Stomach smooth muscle (tissue), 2 donors: ENCODE measurements around the gene FAM204A.

ENCODE experiments used
- H3K27ac ChIP-seq: one replicate; pipeline ENCODE4 v1.7.0; 2013; ENCODE audit warnings: mild to moderate bottlenecking, low read length, inconsistent platforms
- H3K27me3 ChIP-seq, 2 donors: one replicate each; pipeline ENCODE4 v1.7.0; 2013; ENCODE audit warnings: low read length in 2 of 2; ENCODE audit not compliant: insufficient read depth in 2 of 2, control insufficient read depth in 1 of 2
- H3K36me3 ChIP-seq, 2 donors: one replicate each; pipeline ENCODE4 v1.7.0; 2013; ENCODE audit warnings: low read length in 2 of 2; ENCODE audit not compliant: control insufficient read depth in 2 of 2, insufficient read depth in 2 of 2
- H3K4me1 ChIP-seq: one replicate; pipeline ENCODE4 v1.7.0; 2013; ENCODE audit warnings: low read length; ENCODE audit not compliant: control insufficient read depth, insufficient read depth
- H3K4me3 ChIP-seq, 2 donors: one replicate each; pipeline ENCODE4 v1.7.0; 2013; ENCODE audit warnings: low read length in 2 of 2
- H3K9ac ChIP-seq, 2 donors: one replicate each; pipeline ENCODE4 v1.7.0; 2013; ENCODE audit warnings: low read length in 2 of 2, mild to moderate bottlenecking in 1 of 2
- H3K9me3 ChIP-seq, 2 donors: one replicate each; pipeline ENCODE4 v1.7.0; 2013; ENCODE audit warnings: low read length in 2 of 2; ENCODE audit not compliant: control insufficient read depth in 2 of 2
- donor health status: healthy.
- donor health status: Pancreatic carcinoma.

FAM204A gene

DNA sequence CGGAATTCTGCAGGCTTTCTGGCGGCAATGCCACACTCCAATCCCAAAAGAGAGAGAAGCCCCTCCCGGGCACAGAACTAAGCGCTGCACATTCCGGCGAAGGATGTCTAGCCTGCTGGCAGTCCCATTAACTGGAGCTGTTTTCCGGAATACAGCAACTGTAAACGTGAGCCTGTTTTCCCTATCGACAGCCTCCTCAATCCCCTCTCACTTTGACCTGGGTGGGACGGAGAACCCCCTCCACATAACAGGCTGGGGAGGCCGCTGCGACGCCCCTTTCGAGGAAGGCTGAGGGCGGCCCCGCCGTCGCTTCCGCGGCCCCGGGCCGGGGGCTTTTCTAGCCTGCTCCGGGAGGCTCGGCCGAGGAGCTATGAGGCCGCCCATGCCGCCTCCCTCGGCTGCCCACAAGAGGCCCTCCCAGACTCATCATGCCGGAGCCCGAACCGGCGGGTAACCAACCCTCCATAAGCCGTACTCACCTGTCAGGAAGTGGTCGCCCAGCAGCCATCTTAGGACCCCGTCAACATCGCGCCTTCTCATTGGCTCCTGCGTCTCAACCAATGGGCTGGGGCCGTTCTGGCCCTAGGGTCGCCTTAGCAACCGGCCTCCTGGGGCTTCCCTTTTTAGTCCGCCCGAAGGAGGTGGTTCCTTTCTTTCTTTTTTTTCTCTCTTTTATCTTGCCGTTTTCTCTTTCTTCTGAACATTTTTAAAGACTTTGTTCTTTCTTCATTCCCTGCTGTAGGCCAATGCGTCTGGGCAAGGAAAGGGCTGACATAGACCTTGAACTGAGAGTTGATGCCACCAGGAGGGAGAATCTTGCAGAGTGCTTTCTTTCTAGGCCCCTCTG lies at the start of gene FAM204A:
TSS of gene FAM204A (minus strand) at position 534 of the 847 bp plus-strand sequence. CDS start 5,909 bp downstream, outside the sequence.
- peak within 1 kb of the TSS; percentile 93 to 96 for H3K4me3 ChIP-seq
- H3K4me1 ChIP-seq, result peaks cover 3% of the 10 kb centered on the region
- no peaks in the 10 kb centered on the region for H3K9me3 ChIP-seq
- no peaks in the 10 kb centered on the region for H3K27me3 ChIP-seq
- H3K36me3 ChIP-seq, result no peaks in the 10 kb centered on the region
- H3K27ac ChIP-seq, result no peak within 1 kb of the TSS
- peak within 1 kb of the TSS; percentile 50 to 82 for H3K9ac ChIP-seq

DNA sequence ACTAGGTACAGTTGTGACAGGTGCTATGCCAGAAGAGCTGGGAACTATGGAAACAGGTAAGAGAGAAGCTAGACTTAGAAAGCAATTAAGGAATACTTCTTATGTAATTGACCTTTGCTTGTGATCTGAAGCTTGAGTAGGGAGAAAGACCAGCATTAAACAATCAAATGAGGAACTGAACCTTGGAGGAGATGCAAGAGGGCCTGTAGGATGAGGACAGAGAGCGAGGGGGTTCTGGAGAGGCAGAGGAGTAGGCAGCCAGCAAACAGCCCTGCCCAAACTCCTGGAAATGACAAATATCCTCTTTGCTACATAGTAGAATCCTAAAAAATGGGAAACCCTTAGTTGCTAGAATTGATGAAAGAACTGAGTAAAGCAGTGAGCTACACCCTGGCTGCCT lies 41.6 kb upstream of the FAM204A start:
- no peak overlapping the region for H3K4me3 ChIP-seq
- H3K4me1 ChIP-seq, result no peaks in the 10 kb centered on the region
- no peaks in the 10 kb centered on the region for H3K36me3 ChIP-seq
- no peak overlapping the region for H3K27ac ChIP-seq
- H3K9ac ChIP-seq, result no peak overlapping the region
- H3K27me3 ChIP-seq, result no peaks in the 10 kb centered on the region
- H3K9me3 ChIP-seq, result peaks cover 0 to 4% of the 10 kb centered on the region in 2 donors

DNA sequence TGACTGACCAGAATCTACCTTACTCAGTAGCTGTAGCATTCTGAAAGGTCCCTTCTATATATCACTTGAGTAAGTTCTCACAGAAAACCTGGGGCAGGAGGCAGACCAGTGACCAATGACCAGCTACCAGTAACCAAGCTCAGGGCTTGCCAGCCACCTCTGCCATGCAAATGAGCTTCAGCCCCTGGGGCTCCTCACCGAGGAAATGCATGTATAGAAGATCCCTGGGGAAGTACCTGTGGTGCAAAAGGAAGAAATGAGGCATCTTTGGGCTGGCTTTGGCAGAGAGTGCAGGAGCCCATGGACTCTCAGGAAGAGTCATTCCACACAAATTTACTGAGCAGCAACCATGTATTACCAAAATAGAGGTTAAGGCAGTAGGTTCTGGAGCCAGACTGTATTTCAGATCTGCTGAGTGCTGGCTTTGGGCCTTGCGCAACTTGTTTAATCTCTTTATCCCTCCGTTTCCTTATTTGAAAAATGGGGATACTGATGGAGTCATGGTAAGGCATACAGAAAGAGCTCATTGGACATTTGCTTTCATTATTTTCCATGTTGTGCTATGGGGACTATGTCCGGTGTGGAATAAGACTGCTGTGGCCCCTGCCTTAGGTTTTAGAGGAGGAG lies 41.1 kb upstream of the FAM204A start:
- Histone ChIP-seq H3K4me3 (no peak overlapping the region), H3K27me3 (no peaks in the 10 kb centered on the region), H3K9me3 (no peaks in the 10 kb centered on the region), H3K4me1 (no peaks in the 10 kb centered on the region), H3K36me3 (no peaks in the 10 kb centered on the region), H3K9ac (no peak overlapping the region), H3K27ac (no peak overlapping the region)

DNA sequence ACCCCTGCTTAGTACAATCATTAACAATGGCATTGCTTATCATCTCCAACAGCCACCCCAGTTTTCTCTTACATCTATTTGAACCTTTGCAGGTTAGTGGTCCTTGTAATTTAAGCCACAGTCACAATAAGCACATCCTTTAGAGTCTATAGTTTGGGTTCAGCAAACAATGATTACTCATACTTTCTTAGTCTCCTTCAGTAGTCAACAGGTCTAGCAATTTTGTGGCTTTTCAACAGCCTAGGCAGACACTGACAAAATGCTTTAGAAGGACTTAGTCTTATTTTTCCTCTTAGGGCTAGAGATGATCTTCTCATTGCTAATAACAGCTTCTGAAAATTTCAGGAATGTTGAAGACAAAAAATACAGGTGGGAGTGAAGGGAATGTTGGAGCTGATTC lies 32.3 kb upstream of the FAM204A start:
- H3K4me1 ChIP-seq, result no peaks in the 10 kb centered on the region
- H3K9me3 ChIP-seq, result no peaks in the 10 kb centered on the region
- no peaks in the 10 kb centered on the region for H3K36me3 ChIP-seq
- H3K27ac ChIP-seq, result no peak overlapping the region
- H3K27me3 ChIP-seq, result peaks cover 3 to 5% of the 10 kb centered on the region in 2 donors
- no peak overlapping the region for H3K9ac ChIP-seq
- no peak overlapping the region for H3K4me3 ChIP-seq

- Histone ChIP-seq H3K27me3 (peaks cover 3 to 5% of the 10 kb centered on the region in 2 donors), H3K9ac (no peak overlapping the region), H3K4me1 (no peaks in the 10 kb centered on the region), H3K4me3 (no peak overlapping the region), H3K27ac (no peak overlapping the region), H3K9me3 (no peaks in the 10 kb centered on the region), H3K36me3 (no peaks in the 10 kb centered on the region)
These were observed 31.7 kb upstream of the FAM204A start for GRCh38 chr10:118373786-118374185.

- Histone ChIP-seq H3K27me3 (peaks cover 0 to 3% of the 10 kb centered on the region in 2 donors), H3K36me3 (no peaks in the 10 kb centered on the region), H3K9me3 (peaks cover 0 to 1% of the 10 kb centered on the region in 2 donors), H3K4me3 (no peak overlapping the region), H3K4me1 (no peaks in the 10 kb centered on the region), H3K27ac (no peak overlapping the region), H3K9ac (no peak overlapping the region)
These were observed 28.4 kb upstream of the FAM204A start for GRCh38 chr10:118370499-118370898.

DNA sequence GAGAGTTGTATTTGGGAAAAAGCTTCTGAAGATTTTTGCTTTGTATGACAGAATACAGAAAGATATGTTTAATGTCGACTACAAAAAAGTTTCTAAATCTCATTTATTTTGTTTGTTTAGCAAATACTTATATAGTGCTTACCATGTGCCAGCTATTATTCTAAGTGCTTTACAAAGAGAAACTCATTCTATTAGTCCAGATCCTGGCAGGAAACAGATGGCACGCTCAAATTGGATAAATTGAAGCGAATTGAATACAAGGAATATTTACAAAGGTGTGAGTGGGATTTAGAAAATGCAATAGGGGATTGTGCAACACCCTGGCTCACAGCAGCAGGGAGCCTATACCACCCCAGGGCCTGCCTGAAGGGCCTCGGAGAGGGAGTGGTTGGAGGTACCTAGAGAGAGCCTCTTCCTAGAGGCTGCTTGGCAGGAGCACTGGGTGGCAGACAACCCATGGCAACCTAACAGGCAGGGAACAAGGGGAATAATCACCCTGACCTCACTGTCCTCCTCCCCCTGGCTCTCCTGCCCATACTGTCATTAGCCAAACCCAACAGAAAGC lies 27.6 kb upstream of the FAM204A start:
- no peaks in the 10 kb centered on the region for H3K36me3 ChIP-seq
- H3K4me3 ChIP-seq, result no peak overlapping the region
- no peak overlapping the region for H3K27ac ChIP-seq

DNA sequence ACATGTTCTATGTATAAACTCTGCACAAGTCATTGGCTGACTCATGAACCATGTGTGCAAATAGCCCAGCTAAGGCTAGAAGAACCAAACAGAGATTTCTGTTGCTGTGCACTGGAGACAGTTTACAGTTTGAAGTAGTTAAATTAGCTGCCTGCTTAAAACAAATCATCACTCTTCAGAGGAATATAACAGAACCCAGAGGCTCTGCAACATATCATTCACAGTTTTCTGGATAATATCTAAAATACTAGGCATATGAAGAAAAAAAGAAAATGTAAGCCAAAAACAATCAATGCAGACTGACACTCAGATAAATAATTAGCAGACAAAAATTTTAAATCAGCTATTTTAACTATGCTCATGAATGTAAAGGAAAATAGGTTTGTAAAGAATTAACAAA lies 23.6 kb upstream of the FAM204A start:
- Histone ChIP-seq H3K27ac (no peak overlapping the region), H3K4me3 (no peak overlapping the region), H3K4me1 (no peaks in the 10 kb centered on the region)

More for the DNA sequence above, 27.6 kb upstream of the FAM204A start:
- Histone ChIP-seq H3K4me1 (no peaks in the 10 kb centered on the region), H3K27me3 (peaks cover 0 to 3% of the 10 kb centered on the region in 2 donors), H3K9ac (no peak overlapping the region), H3K9me3 (peaks cover 0 to 4% of the 10 kb centered on the region in 2 donors)

DNA sequence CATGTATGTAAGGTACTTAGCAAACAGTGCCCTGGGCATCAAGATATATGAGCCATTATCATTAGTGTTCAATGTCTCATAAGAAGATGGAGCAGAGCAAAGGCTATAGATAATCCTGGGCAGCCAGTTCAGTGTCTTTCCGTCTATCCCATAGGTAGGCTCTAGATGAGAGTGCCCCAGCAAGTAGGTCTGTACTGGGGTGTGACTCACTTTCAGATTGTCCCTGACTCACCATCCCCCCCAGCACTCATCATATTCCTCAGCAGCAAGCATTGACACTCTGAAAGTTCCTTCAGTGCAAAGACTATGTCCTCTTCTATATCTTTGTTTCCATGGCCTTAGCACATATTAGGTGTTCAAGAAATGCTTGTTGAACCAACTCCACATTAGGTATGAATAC lies 20.0 kb upstream of the FAM204A start:
- Histone ChIP-seq H3K4me1 (no peaks in the 10 kb centered on the region), H3K27ac (no peak overlapping the region), H3K9me3 (peaks cover 0 to 4% of the 10 kb centered on the region in 2 donors), H3K36me3 (no peaks in the 10 kb centered on the region), H3K9ac (no peak overlapping the region), H3K4me3 (no peak overlapping the region), H3K27me3 (no peaks in the 10 kb centered on the region)

More for the DNA sequence above, 23.6 kb upstream of the FAM204A start:
- no peaks in the 10 kb centered on the region for H3K27me3 ChIP-seq
- H3K9ac ChIP-seq, result no peak overlapping the region
- no peaks in the 10 kb centered on the region for H3K36me3 ChIP-seq
- peaks cover 0 to 4% of the 10 kb centered on the region in 2 donors for H3K9me3 ChIP-seq

DNA sequence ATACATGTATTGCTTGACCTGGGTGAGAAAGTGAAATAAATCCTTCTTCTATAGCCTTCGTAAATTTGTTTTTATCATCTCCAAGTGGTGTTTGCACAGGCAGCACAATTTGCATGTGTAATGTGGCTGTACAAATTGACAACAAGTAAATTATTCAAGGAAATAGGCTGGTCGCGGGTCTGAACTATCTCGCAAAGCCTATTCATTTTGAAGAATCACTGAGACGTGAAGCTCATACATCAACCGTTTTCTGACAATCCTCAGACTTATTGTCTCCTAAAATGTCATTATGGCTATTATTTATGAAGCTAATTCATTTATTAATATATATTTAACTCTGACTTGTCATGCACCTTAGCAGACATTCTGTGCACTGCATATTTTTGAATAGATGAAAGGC lies 16.2 kb upstream of the FAM204A start:
- Histone ChIP-seq H3K4me3 (no peak overlapping the region), H3K9me3 (no peaks in the 10 kb centered on the region), H3K4me1 (no peaks in the 10 kb centered on the region), H3K27ac (no peak overlapping the region), H3K9ac (no peak overlapping the region), H3K27me3 (no peaks in the 10 kb centered on the region), H3K36me3 (no peaks in the 10 kb centered on the region)
